Neural cell (in vitro differentiated cells): ENCODE data around the gene CADPS2. TPM values are rescaled to one million over a fixed set of nuclear protein-coding genes. Genes with fewer than 3 reads are reported as not detected.
"Not testable (repeated sequence)": the region's sequence is repeated elsewhere in the genome, so short reads cannot be mapped to it uniquely, and the experiment has no call there.

Experiments used
- H2AFZ ChIP-seq: fragments of 200-600, 300-800 bp; sonication (generic), shearing (Covaris generic); 2 replicates; pipeline ENCODE4 v1.6.0; 2014; ENCODE audit warnings: low read depth, mild to moderate bottlenecking, antibody characterized with exemption, low read length, moderate library complexity
- H3F3A ChIP-seq: fragments of 200-600 bp; shearing (Covaris generic); 2 replicates; pipeline ENCODE4 v1.6.1; 2016; ENCODE audit warnings: mild to moderate bottlenecking, moderate library complexity, mixed read lengths, antibody characterized with exemption, low read length; ENCODE audit not compliant: insufficient read depth, poor library complexity, severe bottlenecking
- H3K27ac ChIP-seq: fragments of 200-600, 300-800 bp; sonication (generic), shearing (Covaris generic); 2 replicates; pipeline ENCODE4 v1.5.1; 2014; ENCODE audit warnings: mild to moderate bottlenecking, low read length, moderate library complexity
- H3K27me3 ChIP-seq: fragments of 300-800, 200-600 bp; sonication (generic), shearing (Covaris generic); 2 replicates; pipeline ENCODE4 v1.6.0; 2014; ENCODE audit warnings: mild to moderate bottlenecking, low read depth, low read length, moderate library complexity; ENCODE audit not compliant: insufficient read depth
- H3K36me3 ChIP-seq: fragments of 300-800, 200-600 bp; sonication (generic), shearing (Covaris generic); 2 replicates; pipeline ENCODE4 v1.5.1; 2014; ENCODE audit warnings: mild to moderate bottlenecking, antibody characterized with exemption, low read length, moderate library complexity; ENCODE audit not compliant: insufficient read depth
- H3K4me2 ChIP-seq: fragments of 300-800, 200-600 bp; sonication (generic), shearing (Covaris generic); 2 replicates; pipeline ENCODE4 v1.6.0; 2014; ENCODE audit warnings: mild to moderate bottlenecking, low read length
- H3K4me3 ChIP-seq: fragments of 300-800, 200-600 bp; sonication (generic), shearing (Covaris generic); 2 replicates; pipeline ENCODE4 v1.5.1; 2014; ENCODE audit warnings: mild to moderate bottlenecking, low read length, moderate library complexity
- H3K79me2 ChIP-seq: fragments of 200-600 bp; shearing (Covaris generic); replicated peaks from 2 replicates; pipeline ENCODE4 v1.6.0; 2014; ENCODE audit warnings: mild to moderate bottlenecking, low read length, moderate library complexity; ENCODE audit not compliant: insufficient read depth
- H3K9ac ChIP-seq: fragments of 300-800, 200-600 bp; sonication (generic), shearing (Covaris generic); 2 replicates; pipeline ENCODE4 v1.6.1; 2016; ENCODE audit warnings: mild to moderate bottlenecking, low read length, mixed read lengths
- H3K9me2 ChIP-seq: fragments of 200-600 bp; shearing (Covaris generic); 2 replicates; pipeline ENCODE4 v1.6.1; 2016; ENCODE audit warnings: mild to moderate bottlenecking, low read length, mixed read lengths; ENCODE audit not compliant: insufficient read depth
- H3K9me3 ChIP-seq: fragments of 200-600, 300-800 bp; sonication (generic), shearing (Covaris generic); 2 replicates; pipeline ENCODE4 v1.6.1; 2016; ENCODE audit warnings: mild to moderate bottlenecking, mixed run types, low read length, moderate library complexity, mixed read lengths
- H4K20me1 ChIP-seq: fragments of 200-600 bp; shearing (Covaris generic); 2 replicates; pipeline ENCODE4 v1.6.1; 2016; ENCODE audit warnings: mild to moderate bottlenecking, mixed run types; ENCODE audit not compliant: insufficient read depth
- CTCF ChIP-seq: fragments of 450-650 bp; IDR thresholded peaks from 2 replicates; pipeline ENCODE4 v1.5.1; 2014; ENCODE audit warnings: antibody characterized with exemption, mild to moderate bottlenecking, moderate library complexity; ENCODE audit not compliant: poor library complexity, severe bottlenecking
- EP300 ChIP-seq: fragments of 450-650 bp; conservative IDR thresholded peaks from 2 replicates; pipeline ENCODE4 v1.6.1; 2014; ENCODE audit warnings: antibody characterized with exemption, mild to moderate bottlenecking, moderate library complexity; ENCODE audit not compliant: poor library complexity, severe bottlenecking
- EZH2 ChIP-seq: fragments of 200-600, 300-800 bp; shearing (Covaris generic), sonication (generic); IDR thresholded peaks from 2 replicates; pipeline ENCODE4 v1.6.1; 2014; ENCODE audit warnings: antibody characterized with exemption, low read length, borderline replicate concordance, mild to moderate bottlenecking; ENCODE audit not compliant: insufficient read depth, poor library complexity, severe bottlenecking
- MXI1 ChIP-seq: fragments of 450-650 bp; conservative IDR thresholded peaks from 2 replicates; pipeline ENCODE4 v1.6.1; 2014; ENCODE audit warnings: antibody characterized with exemption, mild to moderate bottlenecking; ENCODE audit not compliant: poor library complexity, severe bottlenecking
- POLR2AphosphoS5 ChIP-seq: IDR thresholded peaks from 2 replicates; pipeline ENCODE4 v1.6.1; 2012
- RAD21 ChIP-seq: fragments of 450-650 bp; conservative IDR thresholded peaks from 2 replicates; pipeline ENCODE4 v1.6.1; 2014; ENCODE audit warnings: antibody characterized with exemption, mild to moderate bottlenecking, moderate library complexity
- SMC3 ChIP-seq: fragments of 450-650 bp; conservative IDR thresholded peaks from 2 replicates; pipeline ENCODE4 v1.6.1; 2014; ENCODE audit warnings: antibody characterized with exemption, mild to moderate bottlenecking, moderate library complexity; ENCODE audit not compliant: poor library complexity
- TAF1 ChIP-seq: IDR thresholded peaks from 2 replicates; pipeline ENCODE4 v1.6.1; 2012; ENCODE audit warnings: low read depth
- polyA plus RNA-seq: library from polyadenylated mRNA; depleted of rRNA; stranded (reverse); fragments of >200 nt; gene quantifications from 2 replicates; pipeline ENCODE4 v1.2.3, GENCODE V29; 2014
- TF ChIP-seq, protein P1 (sequence below): IDR thresholded peaks from 2 replicates; pipeline ENCODE4 v1.6.1; 2012; ENCODE audit warnings: borderline replicate concordance

The CADPS2 gene
- polyA plus RNA-seq, 1 donor from 2014 or later, result 5.9 TPM

DNA sequence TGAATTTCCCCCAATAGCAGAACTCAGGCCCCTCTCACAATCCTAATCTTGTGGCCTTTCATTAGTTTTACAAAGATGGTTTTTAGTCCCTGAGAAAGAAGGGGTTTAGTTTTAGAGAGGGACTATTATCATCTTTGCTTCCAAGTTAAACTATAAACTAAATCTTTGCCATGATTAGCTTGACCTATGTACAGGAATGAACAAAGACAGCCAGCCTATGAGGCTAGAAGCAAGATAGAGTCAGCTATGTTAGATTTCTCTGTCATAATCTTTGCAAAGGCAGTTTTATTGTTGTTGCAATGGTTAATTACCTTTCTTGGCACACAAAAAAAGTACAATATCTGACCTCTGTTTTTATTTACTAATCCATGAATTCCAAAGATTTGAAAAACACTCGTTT lies 206.4 kb downstream of the CADPS2 start:
- H3K36me3 ChIP-seq, result no peaks in the 10 kb centered on the region
- no peak overlapping the region for H2AFZ ChIP-seq
- no peaks in the 10 kb centered on the region for H3K9me3 ChIP-seq
- no peaks in the 10 kb centered on the region for H3K79me2 ChIP-seq
- no peaks in the 10 kb centered on the region for H4K20me1 ChIP-seq
- no peak overlapping the region for H3K4me3 ChIP-seq
- no peaks in the 10 kb centered on the region for H3K9me2 ChIP-seq
- TF ChIP-seq, protein P1, sequence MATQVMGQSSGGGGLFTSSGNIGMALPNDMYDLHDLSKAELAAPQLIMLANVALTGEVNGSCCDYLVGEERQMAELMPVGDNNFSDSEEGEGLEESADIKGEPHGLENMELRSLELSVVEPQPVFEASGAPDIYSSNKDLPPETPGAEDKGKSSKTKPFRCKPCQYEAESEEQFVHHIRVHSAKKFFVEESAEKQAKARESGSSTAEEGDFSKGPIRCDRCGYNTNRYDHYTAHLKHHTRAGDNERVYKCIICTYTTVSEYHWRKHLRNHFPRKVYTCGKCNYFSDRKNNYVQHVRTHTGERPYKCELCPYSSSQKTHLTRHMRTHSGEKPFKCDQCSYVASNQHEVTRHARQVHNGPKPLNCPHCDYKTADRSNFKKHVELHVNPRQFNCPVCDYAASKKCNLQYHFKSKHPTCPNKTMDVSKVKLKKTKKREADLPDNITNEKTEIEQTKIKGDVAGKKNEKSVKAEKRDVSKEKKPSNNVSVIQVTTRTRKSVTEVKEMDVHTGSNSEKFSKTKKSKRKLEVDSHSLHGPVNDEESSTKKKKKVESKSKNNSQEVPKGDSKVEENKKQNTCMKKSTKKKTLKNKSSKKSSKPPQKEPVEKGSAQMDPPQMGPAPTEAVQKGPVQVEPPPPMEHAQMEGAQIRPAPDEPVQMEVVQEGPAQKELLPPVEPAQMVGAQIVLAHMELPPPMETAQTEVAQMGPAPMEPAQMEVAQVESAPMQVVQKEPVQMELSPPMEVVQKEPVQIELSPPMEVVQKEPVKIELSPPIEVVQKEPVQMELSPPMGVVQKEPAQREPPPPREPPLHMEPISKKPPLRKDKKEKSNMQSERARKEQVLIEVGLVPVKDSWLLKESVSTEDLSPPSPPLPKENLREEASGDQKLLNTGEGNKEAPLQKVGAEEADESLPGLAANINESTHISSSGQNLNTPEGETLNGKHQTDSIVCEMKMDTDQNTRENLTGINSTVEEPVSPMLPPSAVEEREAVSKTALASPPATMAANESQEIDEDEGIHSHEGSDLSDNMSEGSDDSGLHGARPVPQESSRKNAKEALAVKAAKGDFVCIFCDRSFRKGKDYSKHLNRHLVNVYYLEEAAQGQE, result no peak
- no peak for TF ChIP-seq SMC3
- TF ChIP-seq CTCF, result no peak
- no peak for TF ChIP-seq TAF1
- no peak for TF ChIP-seq EP300
- TF ChIP-seq EZH2, result no peak
- no peak for TF ChIP-seq MXI1
- TF ChIP-seq POLR2AphosphoS5, result no peak
- no peak for TF ChIP-seq RAD21
- H3K27me3 ChIP-seq, result no peaks in the 10 kb centered on the region
- no peak overlapping the region for H3K27ac ChIP-seq
- no peaks in the 10 kb centered on the region for H3F3A ChIP-seq
- H3K9ac ChIP-seq, result no peak overlapping the region
- H3K4me2 ChIP-seq, result no peak overlapping the region

DNA sequence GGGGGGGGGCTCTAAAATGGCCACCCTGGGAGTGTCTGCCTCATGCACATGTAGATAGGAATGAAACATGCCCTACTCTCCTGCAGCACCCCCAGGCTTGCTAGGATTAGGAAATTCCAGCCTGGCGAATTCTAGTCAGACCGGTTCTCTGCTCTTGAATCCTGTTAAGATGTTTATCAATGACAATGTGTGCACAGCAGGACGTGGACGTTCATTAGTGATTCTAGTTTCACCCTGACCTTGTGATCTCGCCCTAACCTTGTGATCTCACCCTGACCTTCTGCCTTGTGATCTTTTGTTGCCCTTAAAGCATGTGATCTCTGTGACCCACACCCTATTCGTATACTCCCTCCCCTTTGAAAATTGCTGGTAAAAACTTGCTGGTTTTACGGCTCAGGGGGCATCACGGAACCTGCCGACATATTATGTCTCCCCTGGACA lies 207.0 kb downstream of the CADPS2 start:
- not testable (repeated sequence) for H3K36me3 ChIP-seq, H3K79me2 ChIP-seq, H3K27me3 ChIP-seq, H4K20me1 ChIP-seq, H2AFZ ChIP-seq, H3K27ac ChIP-seq, H3K9me2 ChIP-seq, H3K9ac ChIP-seq, H3K9me3 ChIP-seq, H3K4me3 ChIP-seq, H3F3A ChIP-seq, H3K4me2 ChIP-seq

GRCh38 chr7:122677149-122677548 lies 209.1 kb downstream of the CADPS2 start:
- TF ChIP-seq TAF1, result no peak
- TF ChIP-seq, protein P1, result no peak
- no peak for TF ChIP-seq RAD21
- no peak for TF ChIP-seq SMC3
- TF ChIP-seq POLR2AphosphoS5, result no peak
- TF ChIP-seq MXI1, result no peak
- no peak for TF ChIP-seq CTCF
- TF ChIP-seq EP300, result no peak
- no peak for TF ChIP-seq EZH2
- H3K79me2 ChIP-seq, result no peaks in the 10 kb centered on the region
- H3K9ac ChIP-seq, result no peak overlapping the region
- H3K4me2 ChIP-seq, result no peak overlapping the region
- no peak overlapping the region for H3K4me3 ChIP-seq
- H3F3A ChIP-seq, result no peaks in the 10 kb centered on the region
- no peaks in the 10 kb centered on the region for H3K9me3 ChIP-seq
- no peaks in the 10 kb centered on the region for H3K36me3 ChIP-seq
- no peak overlapping the region for H2AFZ ChIP-seq
- H3K27me3 ChIP-seq, result no peaks in the 10 kb centered on the region
- H3K27ac ChIP-seq, result no peak overlapping the region
- H3K9me2 ChIP-seq, result no peaks in the 10 kb centered on the region
- H4K20me1 ChIP-seq, result no peaks in the 10 kb centered on the region
